ENCODE data around the gene ANAPC5.

The ANAPC5 gene

GRCh38 chr12:121328620-121329019 is 23.6 kb downstream of the ANAPC5 start:
- Histone ChIP-seq H3K4me3 (ENCODE audit: insufficient read depth, low read length, poor library complexity, severe bottlenecking) (no peak overlapping the region), H3K4me2 (ENCODE audit: low read depth, low read length, poor library complexity, severe bottlenecking) (no peak overlapping the region), H3K36me3 (ENCODE audit: low read length) (peaks cover 43% of the 10 kb centered on the region), H3K9me3 (ENCODE audit: insufficient read depth, low read length) (no peaks in the 10 kb centered on the region), H3K9ac (ENCODE audit: low read length) (no peak overlapping the region), H3K27ac (ENCODE audit: low read depth, low read length) (no peak overlapping the region), H3K9me2 (replicated peaks; ENCODE audit: insufficient read depth, low read length) (no peaks in the 10 kb centered on the region), H3F3A (ENCODE audit: insufficient read depth) (no peaks in the 10 kb centered on the region), H3K27me3 (ENCODE audit: low read length) (no peaks in the 10 kb centered on the region), H4K20me1 (ENCODE audit: low read depth, low read length) (no peaks in the 10 kb centered on the region), H3K79me2 (ENCODE audit: insufficient read depth, low read length) (no peaks in the 10 kb centered on the region), H2AFZ (ENCODE audit: low read depth, low read length, severe bottlenecking) (no peak overlapping the region)
- TF ChIP-seq EZH2phosphoT487 (conservative IDR thresholded peaks at IDR 0.05; ENCODE audit: low read length) (no peak), CTCF (IDR thresholded peaks at IDR 0.05; ENCODE audit: insufficient read depth, low read length, poor library complexity, severe bottlenecking) (no peak)

GRCh38 chr12:121326996-121327674 is 25.1 kb downstream of the ANAPC5 start:
- Histone ChIP-seq H3K9me2 (replicated peaks; ENCODE audit: insufficient read depth, low read length) (no peaks in the 10 kb centered on the region), H3F3A (ENCODE audit: insufficient read depth) (no peaks in the 10 kb centered on the region), H3K27ac (ENCODE audit: low read depth, low read length) (no peak overlapping the region), H3K79me2 (ENCODE audit: insufficient read depth, low read length) (no peaks in the 10 kb centered on the region), H3K9ac (ENCODE audit: low read length) (no peak overlapping the region), H4K20me1 (ENCODE audit: low read depth, low read length) (no peaks in the 10 kb centered on the region), H2AFZ (ENCODE audit: low read depth, low read length, severe bottlenecking) (no peak overlapping the region), H3K27me3 (ENCODE audit: low read length) (no peaks in the 10 kb centered on the region), H3K9me3 (ENCODE audit: insufficient read depth, low read length) (no peaks in the 10 kb centered on the region), H3K4me3 (ENCODE audit: insufficient read depth, low read length, poor library complexity, severe bottlenecking) (no peak overlapping the region), H3K4me2 (ENCODE audit: low read depth, low read length, poor library complexity, severe bottlenecking) (no peak overlapping the region), H3K36me3 (ENCODE audit: low read length) (peaks cover 37% of the 10 kb centered on the region)
- TF ChIP-seq CTCF (IDR thresholded peaks at IDR 0.05; ENCODE audit: insufficient read depth, low read length, poor library complexity, severe bottlenecking) (no peak), EZH2phosphoT487 (conservative IDR thresholded peaks at IDR 0.05; ENCODE audit: low read length) (no peak)

GRCh38 chr12:121325922-121326396 is 26.3 kb downstream of the ANAPC5 start:
- no peak overlapping the region for H2AFZ ChIP-seq (ENCODE audit: low read depth, low read length, severe bottlenecking)
- H3K9me3 ChIP-seq (ENCODE audit: insufficient read depth, low read length), result no peaks in the 10 kb centered on the region
- no peak overlapping the region for H3K4me2 ChIP-seq (ENCODE audit: low read depth, low read length, poor library complexity, severe bottlenecking)
- TF ChIP-seq EZH2phosphoT487 (conservative IDR thresholded peaks at IDR 0.05; ENCODE audit: low read length), result no peak
- no peak for TF ChIP-seq CTCF (IDR thresholded peaks at IDR 0.05; ENCODE audit: insufficient read depth, low read length, poor library complexity, severe bottlenecking)
- no peaks in the 10 kb centered on the region for H3F3A ChIP-seq (ENCODE audit: insufficient read depth)
- H3K27ac ChIP-seq (ENCODE audit: low read depth, low read length), result no peak overlapping the region
- H3K9ac ChIP-seq (ENCODE audit: low read length), result no peak overlapping the region
- no peaks in the 10 kb centered on the region for H3K27me3 ChIP-seq (ENCODE audit: low read length)
- no peak overlapping the region for H3K4me3 ChIP-seq (ENCODE audit: insufficient read depth, low read length, poor library complexity, severe bottlenecking)
- no peaks in the 10 kb centered on the region for H3K79me2 ChIP-seq (ENCODE audit: insufficient read depth, low read length)
- H4K20me1 ChIP-seq (ENCODE audit: low read depth, low read length), result no peaks in the 10 kb centered on the region
- H3K36me3 ChIP-seq (ENCODE audit: low read length), result peaks cover 33% of the 10 kb centered on the region
- H3K9me2 ChIP-seq (replicated peaks; ENCODE audit: insufficient read depth, low read length), result no peaks in the 10 kb centered on the region

All from SU-DHL-6 (cell line).